Measurements from ENCODE around the gene GBP5.
"Not testable (repeated sequence)": the region's sequence is repeated elsewhere in the genome, so short reads cannot be mapped to it uniquely, and the experiment has no call there.

DNA sequence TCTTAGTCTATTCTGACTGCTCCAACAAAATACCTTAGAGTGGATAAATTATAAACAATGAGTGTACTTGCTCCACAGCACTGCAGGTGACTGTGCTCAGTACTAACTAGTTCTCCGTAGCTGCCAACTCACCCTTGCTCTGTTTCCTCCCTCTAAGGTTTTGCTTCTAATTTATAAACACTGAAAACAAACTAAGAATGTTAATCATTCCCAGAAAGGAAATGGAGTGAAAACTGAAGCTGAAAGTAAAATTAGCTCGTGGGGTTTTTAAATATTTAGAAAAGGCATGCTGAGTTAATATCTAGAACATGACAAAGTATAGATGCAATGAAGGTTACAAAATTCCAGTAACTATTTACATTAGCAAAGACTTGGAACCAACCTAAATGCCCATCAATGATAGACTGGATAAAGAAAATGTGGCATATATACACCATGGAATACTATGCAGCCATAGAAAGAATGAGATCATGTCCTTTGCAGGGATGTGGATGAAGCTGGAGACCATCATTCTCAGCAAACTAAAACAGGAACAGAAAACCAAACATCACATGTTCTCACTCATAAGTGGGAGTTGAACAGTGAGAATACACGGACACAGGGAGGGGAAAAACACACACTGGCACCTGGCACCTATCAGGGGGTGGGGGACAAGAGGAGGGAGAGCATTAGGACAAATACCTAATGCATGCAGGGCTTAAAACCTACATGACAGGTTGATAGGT is 27.2 kb upstream of the GBP5 start:
- not testable (repeated sequence) for TF ChIP-seq CTCF (IDR thresholded peaks at IDR 0.05 in 4 of 5, conservative IDR thresholded peaks at IDR 0.05 in 1 of 5); POLR2A (IDR thresholded peaks at IDR 0.05)
